GM19043 (cell line): Measurements from ENCODE around the gene TERT.

ENCODE experiments used
- ATAC-seq: cut with Tn5 transposase; IDR thresholded peaks from one replicate; pipeline ENCODE4 v1.9.1; 2021; ENCODE audit warnings: low read depth; ENCODE audit not compliant: unreplicated experiment

Gene TERT

GRCh38 chr5:1224631-1225030 is 70.2 kb downstream of the TERT start:
- no peak for ATAC-seq

DNA sequence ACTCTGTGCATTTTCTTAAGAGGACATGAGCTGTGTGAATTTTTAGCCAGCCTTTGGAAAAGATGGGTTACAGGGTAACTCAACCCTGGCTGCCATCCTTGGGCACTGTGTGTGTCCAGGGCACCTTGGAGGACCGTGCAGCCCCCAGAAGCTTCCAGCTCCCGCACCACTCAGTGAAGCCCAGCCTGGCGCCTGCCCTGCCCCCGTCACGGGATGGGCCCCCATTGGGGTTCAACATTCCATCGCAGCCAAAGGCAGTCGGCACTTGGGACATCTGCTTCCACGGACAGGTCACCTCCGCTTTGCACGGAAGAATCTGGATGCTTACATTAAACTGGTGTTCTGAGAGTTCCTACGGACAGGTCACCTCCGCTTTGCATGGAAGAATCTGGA is 71.6 kb downstream of the TERT start:
- no peak for ATAC-seq

DNA sequence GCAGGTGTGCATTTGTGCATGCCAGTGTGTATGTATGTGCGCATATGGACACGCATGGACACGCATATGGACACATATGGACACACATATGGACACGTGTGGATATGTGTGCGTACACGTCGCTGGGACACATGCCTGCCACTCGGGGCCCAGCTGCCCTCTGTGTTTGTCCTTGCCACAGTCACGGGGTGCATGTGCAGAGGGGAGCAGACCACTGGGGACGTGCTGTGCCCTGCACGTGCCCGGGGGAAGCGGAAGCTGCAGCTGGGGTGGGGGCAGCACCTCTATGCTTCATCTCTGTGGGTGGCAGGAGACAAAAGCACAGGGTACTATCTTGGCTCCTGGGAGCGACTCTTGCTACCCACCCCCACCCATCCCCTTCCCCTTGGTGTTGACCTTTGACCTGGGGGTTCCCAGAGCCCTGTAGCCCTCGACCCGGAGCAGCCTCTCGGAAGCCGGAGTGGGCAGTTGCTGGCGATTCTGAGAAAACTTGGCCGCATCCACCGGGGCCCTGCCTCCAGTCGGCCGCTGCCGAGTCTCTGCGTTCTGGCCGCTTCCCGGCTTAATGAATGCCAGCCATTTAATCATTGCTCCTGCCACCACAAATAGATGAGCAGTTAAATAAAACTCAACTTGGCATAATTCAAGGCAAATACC is 72.1 kb downstream of the TERT start:
- no peak for ATAC-seq

DNA sequence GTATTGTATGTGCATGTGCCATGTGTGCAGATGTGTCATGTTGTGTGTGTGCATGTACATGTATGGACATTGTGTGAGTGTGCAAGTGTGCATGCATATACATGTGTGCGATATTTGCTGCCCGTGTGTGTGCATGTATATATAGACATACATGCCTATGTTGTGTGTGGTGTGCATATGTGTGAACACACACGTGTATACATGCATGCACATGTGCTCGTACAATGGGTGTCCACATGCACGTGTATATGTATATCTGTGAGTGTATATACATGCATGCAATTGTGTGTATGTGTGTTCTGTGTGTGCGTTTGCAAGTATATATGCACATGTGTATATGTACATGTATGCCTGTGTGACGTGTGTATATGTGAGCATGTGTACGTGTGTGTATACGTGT is 72.7 kb downstream of the TERT start:
- no peak for ATAC-seq

GRCh38 chr5:1221721-1222120 is 73.1 kb downstream of the TERT start:
- ATAC-seq: no peak

DNA sequence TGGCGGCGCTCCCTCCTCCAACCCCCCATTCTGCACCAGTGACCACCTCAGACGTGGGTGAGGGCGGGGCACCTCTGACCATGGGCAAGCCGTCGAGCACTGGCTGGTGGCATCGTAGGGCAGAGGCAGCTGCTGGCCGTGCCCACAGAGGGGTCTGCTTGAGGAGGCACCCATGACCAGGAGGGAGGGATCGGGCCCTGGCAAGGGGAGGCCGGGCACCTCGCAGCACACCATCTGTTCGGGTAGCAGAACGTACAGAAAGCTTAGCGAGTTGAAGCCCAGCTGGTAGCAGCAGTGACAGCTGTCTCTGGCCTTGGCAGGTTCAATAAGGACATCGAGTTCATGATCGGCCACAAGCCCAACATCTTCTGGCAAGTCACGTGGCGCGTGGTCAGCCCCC is 74.0 kb downstream of the TERT start:
- ATAC-seq: no peak

DNA sequence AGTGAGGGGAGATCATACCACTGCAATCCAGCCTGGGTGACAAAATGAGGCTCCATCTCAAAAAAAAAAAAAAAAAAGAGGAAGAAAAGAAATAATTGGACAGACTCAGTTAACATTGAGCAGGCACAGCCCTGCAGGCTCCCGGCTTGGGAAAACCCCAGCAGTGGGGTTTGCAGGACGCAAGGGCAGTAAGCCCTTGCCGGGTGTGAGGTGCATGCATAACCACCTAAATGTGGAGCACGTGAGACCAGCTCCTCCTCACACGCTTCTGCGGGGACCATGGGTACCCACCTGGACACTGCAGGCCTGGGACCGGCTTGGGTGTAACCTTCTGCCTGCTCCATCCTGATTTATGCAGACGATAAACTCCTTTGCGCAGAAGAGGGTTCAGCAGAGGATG is 74.5 kb downstream of the TERT start:
- ATAC-seq: no peak

GRCh38 chr5:1219768-1220100 is 75.1 kb downstream of the TERT start:
- no peak for ATAC-seq

- no peak for ATAC-seq
These were observed 75.6 kb downstream of the TERT start for GRCh38 chr5:1219098-1219767.

- ATAC-seq: no peak
These were observed 76.4 kb downstream of the TERT start for GRCh38 chr5:1218351-1219080.

- ATAC-seq: no peak
These were observed 77.2 kb downstream of the TERT start for GRCh38 chr5:1217596-1218206.

GRCh38 chr5:1216918-1217295 is 78.0 kb downstream of the TERT start:
- no peak for ATAC-seq

- no peak for ATAC-seq
These were observed 78.5 kb downstream of the TERT start for GRCh38 chr5:1216211-1216917.

DNA sequence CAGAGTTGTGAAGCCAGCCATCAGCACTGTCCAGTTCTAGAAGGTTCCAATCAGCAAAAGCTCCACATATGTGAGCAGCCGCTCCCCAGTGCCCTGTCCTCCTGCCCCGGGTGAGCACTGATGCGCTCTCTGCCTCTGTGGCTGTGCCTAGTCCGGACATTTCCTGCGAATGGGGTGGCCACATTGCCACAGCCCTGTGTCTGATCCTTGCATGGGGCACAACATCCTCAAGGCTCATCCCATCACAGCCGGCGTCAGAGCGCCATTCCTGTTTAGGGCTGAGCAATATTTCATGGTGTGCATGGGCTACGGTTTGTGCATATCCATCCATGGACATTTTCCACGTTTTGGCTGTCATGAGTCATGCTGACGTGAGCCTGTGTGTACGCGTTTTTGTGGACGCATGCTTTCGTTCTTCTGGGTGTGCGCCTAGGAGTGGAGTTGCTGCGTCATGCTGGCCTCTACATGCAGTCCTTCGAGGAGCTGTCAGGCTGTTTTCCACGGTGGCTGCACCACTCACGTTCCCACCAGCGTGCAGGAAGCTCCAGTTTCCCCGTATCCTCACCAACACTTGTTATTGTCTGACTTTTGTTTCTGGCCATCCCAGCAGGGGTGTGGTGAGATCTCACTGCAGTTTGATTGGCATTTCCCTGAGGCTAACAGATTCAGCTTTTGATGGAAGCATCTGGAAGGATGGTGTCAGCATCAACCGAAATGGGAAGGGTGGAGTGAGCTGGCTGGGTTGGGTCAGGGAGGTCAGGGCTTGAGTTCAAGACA is 79.4 kb downstream of the TERT start:
- no peak for ATAC-seq

DNA sequence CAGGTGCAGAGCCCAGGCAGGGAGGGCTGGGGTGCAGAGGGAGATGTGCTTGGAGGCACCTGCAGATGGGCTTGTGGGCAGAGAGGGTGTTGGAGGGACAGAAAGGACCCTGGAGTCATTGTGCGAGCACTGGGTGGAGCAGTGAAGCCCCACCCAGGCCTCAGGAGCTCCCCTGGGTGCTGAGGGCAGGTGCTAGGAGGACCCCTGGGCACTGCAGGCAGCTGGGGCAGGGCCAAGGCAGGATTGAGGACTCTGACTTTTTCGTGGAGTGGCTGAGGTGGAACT is 80.0 kb downstream of the TERT start:
- ATAC-seq: no peak

- no peak for ATAC-seq
These were observed 80.5 kb downstream of the TERT start for GRCh38 chr5:1214163-1214935.

DNA sequence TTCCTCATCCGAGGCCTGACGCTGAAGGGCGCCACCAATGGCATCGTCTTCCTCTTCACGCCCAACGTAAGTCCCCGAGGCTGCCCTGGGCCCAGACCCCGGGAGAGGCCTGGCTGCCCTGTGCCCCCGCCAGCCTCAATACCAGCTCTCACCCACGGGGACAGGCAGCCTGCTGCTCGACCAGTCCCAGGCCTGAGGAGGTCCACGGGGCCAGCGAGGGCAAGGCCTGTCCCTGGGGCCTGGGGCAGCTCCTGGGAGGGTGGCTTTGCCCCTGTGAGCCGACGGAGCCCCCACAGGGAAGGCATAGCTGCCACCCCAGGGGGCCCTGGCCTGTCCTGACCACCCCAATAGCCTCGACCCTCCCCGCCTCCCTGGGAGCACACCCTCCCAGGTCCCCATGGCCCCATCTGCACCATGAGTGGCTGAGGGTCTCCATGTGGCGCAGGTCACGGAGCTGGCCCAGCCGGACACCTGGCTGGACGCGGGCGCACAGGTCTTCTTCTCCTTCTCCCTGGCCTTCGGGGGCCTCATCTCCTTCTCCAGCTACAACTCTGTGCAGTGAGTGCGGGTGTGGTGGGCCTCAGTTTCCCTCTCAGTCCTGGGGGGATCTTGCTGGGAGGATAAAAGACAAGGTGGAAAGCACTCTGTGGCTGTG is 81.2 kb downstream of the TERT start:
- no peak for ATAC-seq

DNA sequence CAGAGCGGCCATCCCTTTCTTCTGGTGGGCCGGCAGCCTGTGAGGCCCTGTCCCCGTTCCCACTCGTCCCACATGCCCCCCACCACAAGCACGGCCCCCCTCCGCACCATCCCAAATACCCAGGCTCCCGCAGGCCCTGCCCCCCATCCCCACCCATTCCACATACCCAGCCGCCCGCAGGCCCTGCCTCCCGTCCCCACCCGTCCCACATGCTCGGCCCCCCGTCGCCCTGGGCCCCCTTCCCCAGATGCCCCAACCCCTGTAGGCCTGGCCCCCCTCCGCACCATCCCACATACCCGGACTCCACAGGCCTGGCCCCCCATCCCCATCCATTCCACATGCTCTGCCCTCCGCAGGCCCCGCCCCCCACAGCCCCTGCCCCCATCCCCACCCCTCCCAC is 82.0 kb downstream of the TERT start:
- ATAC-seq: no peak

- no peak for ATAC-seq
These were observed 82.6 kb downstream of the TERT start for GRCh38 chr5:1212271-1212670.
